Lower leg skin (tissue), 3 donors: ENCODE measurements around the gene TRUB1.
"Not testable (repeated sequence)": the region's sequence is repeated elsewhere in the genome, so short reads cannot be mapped to it uniquely, and the experiment has no call there.

ENCODE experiments used
- POLR2A ChIP-seq, 2 donors: fragments of 450-650 bp; IDR thresholded peaks; one replicate each; pipeline ENCODE4 v1.6.1; 2016 to 2017; ENCODE audit warnings: antibody characterized with exemption in 2 of 2, mild to moderate bottlenecking in 1 of 2, moderate library complexity in 1 of 2
- TF ChIP-seq, protein P1 (sequence below), 3 donors: fragments of 450-650 bp; IDR thresholded peaks; one replicate each; pipeline ENCODE4 v1.5.1; 2016; ENCODE audit warnings: antibody characterized with exemption in 3 of 3, mild to moderate bottlenecking in 3 of 3, moderate library complexity in 2 of 3

DNA sequence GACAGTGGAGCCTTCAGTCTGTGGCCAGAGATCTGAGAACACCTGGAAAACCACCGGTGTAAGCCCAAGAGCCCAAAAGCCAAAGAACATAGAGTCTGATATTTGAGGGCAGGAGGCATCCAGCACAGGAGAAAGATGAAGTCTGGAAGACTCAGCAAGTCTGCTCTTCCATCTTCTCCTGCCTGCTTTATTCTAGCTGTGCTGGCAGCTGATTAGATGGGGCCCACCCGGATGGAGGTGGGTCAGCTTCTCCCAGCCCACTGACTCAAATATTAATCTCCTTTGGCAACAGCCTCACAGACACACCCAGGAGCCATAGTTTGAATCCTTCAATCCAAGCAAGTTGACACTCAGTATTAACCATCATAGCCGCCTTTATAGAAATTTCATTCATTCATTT lies 4.0 kb upstream of the TRUB1 start:
- TF ChIP-seq, protein P1, sequence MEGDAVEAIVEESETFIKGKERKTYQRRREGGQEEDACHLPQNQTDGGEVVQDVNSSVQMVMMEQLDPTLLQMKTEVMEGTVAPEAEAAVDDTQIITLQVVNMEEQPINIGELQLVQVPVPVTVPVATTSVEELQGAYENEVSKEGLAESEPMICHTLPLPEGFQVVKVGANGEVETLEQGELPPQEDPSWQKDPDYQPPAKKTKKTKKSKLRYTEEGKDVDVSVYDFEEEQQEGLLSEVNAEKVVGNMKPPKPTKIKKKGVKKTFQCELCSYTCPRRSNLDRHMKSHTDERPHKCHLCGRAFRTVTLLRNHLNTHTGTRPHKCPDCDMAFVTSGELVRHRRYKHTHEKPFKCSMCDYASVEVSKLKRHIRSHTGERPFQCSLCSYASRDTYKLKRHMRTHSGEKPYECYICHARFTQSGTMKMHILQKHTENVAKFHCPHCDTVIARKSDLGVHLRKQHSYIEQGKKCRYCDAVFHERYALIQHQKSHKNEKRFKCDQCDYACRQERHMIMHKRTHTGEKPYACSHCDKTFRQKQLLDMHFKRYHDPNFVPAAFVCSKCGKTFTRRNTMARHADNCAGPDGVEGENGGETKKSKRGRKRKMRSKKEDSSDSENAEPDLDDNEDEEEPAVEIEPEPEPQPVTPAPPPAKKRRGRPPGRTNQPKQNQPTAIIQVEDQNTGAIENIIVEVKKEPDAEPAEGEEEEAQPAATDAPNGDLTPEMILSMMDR (IDR thresholded peaks at IDR 0.05): not testable (repeated sequence)
- not testable (repeated sequence) for TF ChIP-seq POLR2A (IDR thresholded peaks at IDR 0.05)
